Erythroblast (primary cell): ENCODE measurements around the gene KRTAP5-3.
"Not testable (repeated sequence)": the region's sequence is repeated elsewhere in the genome, so short reads cannot be mapped to it uniquely, and the experiment has no call there.

Experiments
- GATA1 ChIP-seq: IDR thresholded peaks from 2 replicates; pipeline ENCODE4 v1.6.1; 2011; ENCODE audit warnings: low read depth, mild to moderate bottlenecking, control low read depth, low read length, moderate library complexity
- POLR2A ChIP-seq: IDR thresholded peaks from 2 replicates; pipeline ENCODE4 v1.6.1; 2011; ENCODE audit warnings: mild to moderate bottlenecking, low read length

DNA sequence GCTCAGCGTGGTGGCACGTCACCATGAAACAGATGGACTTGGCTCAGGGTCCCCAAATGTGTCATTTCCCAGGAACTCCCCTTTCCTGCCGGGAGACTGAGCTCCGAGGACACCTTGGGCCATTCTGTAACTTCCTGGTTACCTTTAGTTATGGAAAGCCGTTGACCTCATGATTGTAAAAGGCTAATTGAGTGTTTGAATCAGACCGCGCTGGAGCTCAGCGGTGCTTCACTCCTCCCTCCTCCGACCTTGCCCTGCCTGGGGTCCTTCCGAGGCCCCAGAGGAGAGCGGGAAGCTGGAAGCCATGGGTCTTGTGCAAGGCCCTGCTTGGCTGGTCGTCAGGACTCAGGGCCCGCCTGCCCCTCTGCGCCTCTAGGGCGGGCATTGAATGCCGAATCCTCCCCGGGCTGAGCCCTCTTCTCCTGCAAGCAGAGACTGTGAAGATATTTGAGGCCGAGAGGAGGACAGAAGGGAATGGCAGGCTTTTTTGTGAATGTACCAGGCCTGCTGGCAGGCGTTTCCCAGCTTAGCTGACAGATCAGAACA lies 11.6 kb downstream of the KRTAP5-3 start:
- not testable (repeated sequence) for TF ChIP-seq POLR2A, GATA1
